Occipital lobe (tissue), 2 donors: ENCODE results near the gene EPB41L5. TPM values are rescaled to one million over a fixed set of nuclear protein-coding genes. Genes with fewer than 3 reads are reported as not detected.
"Not testable (repeated sequence)": the region's sequence is repeated elsewhere in the genome, so short reads cannot be mapped to it uniquely, and the experiment has no call there.

Source experiments
- DNase-seq: peaks from one replicate; lab custom pipeline; 2025; lab: John Stamatoyannopoulos, UW
- total RNA-seq: library from RNA; depleted of rRNA; stranded (reverse); fragments of >200 nt; gene quantifications from one replicate; pipeline ENCODE4 v1.2.3, GENCODE V29; 2014

EPB41L5 gene
- total RNA-seq, 1 donor from 2014 or later: 97.6 TPM

DNA sequence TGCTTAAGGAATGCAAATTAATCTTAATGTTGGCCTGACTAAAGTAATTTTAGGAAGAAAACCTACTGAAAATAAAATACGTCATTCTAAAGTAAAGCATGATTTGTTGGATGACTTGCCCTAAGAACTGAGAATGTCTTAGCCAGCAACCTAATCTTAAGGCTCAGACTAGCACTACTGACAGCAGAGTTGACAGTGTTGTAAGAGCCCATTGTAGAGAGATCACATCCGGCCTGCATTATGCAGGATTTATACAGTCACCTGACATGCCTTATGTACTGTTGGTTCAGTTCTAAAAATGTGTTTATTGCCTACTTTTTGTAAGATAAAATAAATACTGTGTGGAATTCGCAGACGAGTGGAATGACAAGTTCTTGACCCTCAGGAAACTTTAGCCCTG, 128.0 kb downstream of the EPB41L5 start:
- DNase-seq: no peak

DNA sequence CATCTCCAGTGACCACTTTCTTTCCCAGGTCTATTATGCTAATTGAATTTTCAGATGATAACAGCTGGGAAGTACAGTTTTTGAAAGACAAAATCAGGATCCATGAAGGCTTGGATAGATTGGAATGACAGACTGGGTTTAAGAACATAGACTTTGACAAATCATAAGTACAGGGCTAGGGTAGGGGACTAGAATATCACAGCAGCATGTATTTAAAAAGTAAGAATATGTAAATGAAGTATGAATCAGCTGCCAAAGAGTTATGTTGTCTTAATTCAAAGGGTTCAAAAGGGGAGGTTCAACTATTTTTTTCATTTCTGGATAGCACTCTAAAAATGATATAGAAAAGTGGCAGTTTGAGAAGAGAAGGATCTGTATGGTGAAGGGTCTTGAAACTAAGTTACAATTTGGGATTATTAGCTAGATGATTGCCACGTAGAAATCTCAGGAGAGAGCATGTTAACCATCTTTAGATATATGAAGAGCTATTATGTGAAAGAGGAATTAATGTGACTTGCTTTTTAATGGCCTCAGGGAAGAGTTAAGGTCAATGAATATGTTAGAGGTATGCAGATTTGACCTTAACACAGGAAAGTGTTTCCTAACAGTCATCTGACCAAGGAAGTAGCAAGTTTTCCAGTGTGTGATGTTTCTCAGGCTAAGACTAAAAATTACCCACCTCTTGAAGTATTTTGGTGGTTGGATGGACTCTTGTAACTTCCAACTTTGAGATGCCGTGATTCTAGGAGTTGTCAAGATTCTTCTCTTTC, 128.6 kb downstream of the EPB41L5 start:
- DNase-seq: no peak

DNA sequence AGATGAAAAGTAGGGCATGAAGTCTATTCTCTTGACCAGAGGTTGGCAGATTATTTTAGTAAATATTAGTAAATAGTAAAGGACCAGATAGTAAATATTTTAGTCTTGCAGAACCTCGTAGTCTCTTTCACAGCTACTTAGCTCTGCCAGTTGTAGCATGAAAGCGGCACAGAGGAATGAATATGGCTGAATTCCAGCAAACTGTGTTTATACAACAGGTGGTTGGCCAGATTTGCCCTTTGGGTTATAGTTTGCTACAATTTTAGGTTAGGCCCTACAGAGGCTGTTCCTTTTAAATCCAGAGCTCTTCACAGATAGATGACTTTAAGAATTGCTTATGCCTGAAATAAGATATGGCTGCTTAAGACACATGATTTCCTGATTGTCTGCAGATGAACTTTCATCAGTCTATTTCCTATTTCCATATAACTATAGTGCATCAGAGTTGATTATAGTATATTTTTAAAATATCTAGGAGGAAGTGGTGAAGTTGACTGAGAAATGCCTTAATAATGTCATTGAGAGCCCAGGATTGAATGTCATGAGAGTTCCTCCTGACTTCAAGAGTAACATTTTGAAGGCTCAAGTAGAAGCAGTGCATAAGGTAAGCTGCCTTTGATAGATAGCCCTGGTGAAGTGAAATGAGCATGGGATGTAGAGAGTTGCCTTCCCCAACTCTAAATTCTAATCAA, 129.8 kb downstream of the EPB41L5 start:
- no peak for DNase-seq

GRCh38 chr2:120148229-120148628, 135.4 kb downstream of the EPB41L5 start:
- DNase-seq: no peak

DNA sequence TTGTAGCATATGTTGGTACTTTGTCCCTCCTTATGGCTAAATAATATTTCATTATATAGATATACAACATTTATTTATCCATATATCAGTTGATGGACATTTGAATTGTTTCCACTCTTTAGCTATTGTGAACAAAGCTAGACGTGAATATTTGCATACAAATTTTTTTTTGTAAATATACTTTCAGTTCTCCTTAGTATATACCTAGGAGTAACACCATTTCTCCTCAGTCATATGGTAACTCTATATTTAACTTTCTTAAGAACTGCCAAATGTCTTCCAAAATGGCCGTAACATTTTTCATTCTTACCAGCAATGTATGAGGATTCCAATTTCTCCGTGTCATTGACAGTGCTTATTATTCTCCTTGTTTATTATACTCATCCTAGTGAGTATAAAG, 135.8 kb downstream of the EPB41L5 start:
- DNase-seq: no peak

GRCh38 chr2:120149406-120149805, 136.5 kb downstream of the EPB41L5 start:
- DNase-seq: no peak

DNA sequence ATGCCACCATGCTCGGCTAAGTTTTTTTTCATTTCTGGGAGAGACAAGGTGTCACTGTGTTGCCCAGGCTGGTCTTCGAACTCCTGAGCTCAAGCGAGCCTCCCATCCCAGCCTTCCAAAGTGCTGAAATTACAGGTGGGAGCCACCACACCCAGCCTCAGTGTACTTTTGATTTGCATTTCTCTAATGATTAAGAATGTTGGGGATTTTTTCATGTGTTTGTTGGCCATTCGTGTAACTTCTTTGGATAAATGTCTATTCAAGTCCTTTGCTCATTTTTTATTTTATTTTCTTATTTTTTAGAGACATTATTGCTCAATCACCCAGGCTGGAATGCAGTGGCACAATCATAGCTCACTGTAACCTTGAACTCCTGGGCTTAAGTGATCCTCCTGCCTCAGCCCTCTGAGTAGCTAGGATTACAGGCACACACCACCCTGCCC, 137.2 kb downstream of the EPB41L5 start:
- no peak for DNase-seq

DNA sequence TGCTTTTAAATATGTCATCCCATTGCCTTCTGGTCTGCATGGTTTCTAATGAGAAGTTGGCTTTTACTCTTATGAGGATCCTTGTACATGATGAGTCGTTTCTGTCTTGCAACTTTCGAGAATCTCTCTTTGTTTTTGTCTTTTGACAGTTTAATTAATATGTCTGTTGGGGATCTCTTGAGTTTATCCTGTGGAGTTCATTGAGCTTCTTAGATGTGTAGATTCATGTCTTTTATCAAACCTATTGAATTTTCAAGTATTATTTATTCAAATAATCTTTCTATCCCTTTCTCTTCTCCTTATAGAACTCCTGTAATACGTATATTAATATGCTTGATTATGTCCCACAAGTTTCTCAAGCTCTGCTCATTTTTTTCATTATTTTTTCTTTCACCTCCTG, 142.4 kb downstream of the EPB41L5 start:
- no peak for DNase-seq

GRCh38 chr2:120158658-120159057, 145.8 kb downstream of the EPB41L5 start:
- DNase-seq: not testable (repeated sequence)

DNA sequence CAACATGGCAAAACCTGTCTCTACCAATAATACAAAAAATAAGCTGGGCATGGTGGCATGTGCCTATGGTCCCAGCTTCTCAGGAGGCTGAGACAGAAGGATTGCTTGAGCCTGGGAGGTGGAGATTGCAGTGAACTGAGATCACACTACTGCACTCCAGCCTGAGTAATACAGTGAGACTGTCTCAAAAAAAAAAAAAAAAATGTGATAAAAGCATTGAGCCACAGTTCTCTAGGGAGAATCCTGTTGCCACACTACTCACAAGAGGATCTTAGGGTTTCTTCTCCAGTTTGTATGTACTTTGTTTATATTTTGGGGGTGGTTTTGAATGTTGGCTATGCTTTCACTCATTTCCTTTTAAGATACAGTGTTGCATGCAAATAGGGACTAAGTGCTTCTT, 148.3 kb downstream of the EPB41L5 start:
- no peak for DNase-seq

- DNase-seq: no peak
These were observed 149.8 kb downstream of the EPB41L5 start for GRCh38 chr2:120162716-120163115.

GRCh38 chr2:120167272-120167671, 154.4 kb downstream of the EPB41L5 start:
- DNase-seq: no peak

- no peak for DNase-seq
These were observed 156.1 kb downstream of the EPB41L5 start for GRCh38 chr2:120169020-120169419.

GRCh38 chr2:120174963-120175581, 162.2 kb downstream of the EPB41L5 start:
- DNase-seq: no peak

- DNase-seq: no peak
These were observed 163.6 kb downstream of the EPB41L5 start for GRCh38 chr2:120176526-120176925.

GRCh38 chr2:120177001-120177621, 164.2 kb downstream of the EPB41L5 start:
- DNase-seq: no peak

- no peak for DNase-seq
These were observed 165.1 kb downstream of the EPB41L5 start for GRCh38 chr2:120177973-120178372.

DNA sequence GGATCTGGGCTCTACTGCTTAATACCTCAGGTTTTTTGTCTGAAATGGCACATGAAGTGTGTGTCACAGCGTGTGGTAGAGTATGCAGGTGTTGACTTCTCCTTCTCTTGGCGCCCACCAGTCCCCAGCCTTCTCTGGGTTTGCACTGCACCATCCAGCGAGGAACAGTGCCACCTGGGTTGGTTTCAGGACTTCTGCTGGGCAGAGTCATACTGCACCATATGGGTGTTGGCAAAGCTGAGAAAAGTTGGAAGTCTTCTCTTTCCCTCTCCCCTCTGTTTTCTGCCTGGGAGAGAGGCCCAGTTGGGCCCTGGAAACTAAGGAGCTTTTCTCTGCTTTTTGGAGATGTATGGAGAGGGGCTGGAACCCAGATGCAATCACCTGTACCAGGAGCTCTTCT, 166.5 kb downstream of the EPB41L5 start:
- no peak for DNase-seq

GRCh38 chr2:120180066-120180465, 167.2 kb downstream of the EPB41L5 start:
- no peak for DNase-seq

- no peak for DNase-seq
These were observed 169.2 kb downstream of the EPB41L5 start for GRCh38 chr2:120182019-120182560.

DNA sequence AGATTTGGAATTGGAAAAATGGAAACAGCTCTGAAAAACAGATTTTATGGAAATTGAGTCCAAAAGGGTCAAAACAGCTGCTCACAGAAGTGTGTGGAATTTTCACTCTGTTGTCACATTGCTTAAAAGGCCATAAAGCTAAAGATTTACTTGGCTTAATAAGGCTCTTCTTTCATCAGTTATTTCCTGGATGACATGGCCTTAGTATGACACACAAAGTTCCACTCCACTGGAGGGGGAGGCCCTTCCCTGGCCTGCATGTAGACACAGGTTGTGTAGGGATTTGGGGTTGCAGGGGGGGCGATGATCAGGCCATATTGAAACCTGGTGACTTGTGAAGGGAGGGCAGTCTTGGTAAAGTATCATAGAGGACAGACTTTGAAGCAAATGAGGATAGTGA, 176.3 kb downstream of the EPB41L5 start:
- DNase-seq: no peak

DNA sequence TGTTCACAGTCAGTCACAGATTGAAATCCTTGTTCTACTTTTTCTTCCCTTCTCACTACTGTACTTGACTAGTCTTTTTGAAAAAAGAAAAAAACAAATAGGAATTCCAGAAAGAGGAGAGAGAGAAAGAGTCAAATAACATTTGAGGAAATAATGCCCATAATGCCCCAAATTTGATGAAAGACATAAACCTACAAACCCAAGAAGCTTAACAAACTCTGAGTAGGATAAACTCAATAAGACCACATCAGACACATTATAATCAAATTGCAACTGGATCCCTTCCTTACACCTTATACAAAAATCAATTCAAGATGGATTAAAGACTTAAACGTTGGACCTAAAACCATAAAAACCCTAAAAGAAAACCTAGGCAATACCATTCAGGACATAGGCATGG, 179.4 kb downstream of the EPB41L5 start:
- no peak for DNase-seq
